ENCODE results near the gene DYNLT3. TPM values are rescaled to one million over a fixed set of nuclear protein-coding genes. Genes with fewer than 3 reads are reported as not detected.

Gene DYNLT3
- total RNA-seq, 3 donors from 2014 or later = 19.6 to 27.8 (median 20.3) TPM

GRCh38 chrX:37860721-37861120, 13.3 kb upstream of the DYNLT3 start:
- Histone ChIP-seq H3K4me1 (ENCODE audit: low read depth) (no peaks in the 10 kb centered on the region), H3K4me3 (no peak overlapping the region), H3K9me3 (no peaks in the 10 kb centered on the region), H3K36me3 (ENCODE audit: low read depth) (no peaks in the 10 kb centered on the region)
- no peak for TF ChIP-seq CTCF (IDR thresholded peaks at IDR 0.05)
- ATAC-seq (no peak), DNase-seq (no peak)
- intact Hi-C loops (cut with DNase I, micrococcal nuclease) = no loop called here

- intact Hi-C loops (cut with DNase I, micrococcal nuclease) = no loop called here
- no peak for ATAC-seq
- TF ChIP-seq CTCF (IDR thresholded peaks at IDR 0.05) = no peak
Observed at GRCh38 chrX:37854748-37855147, 7.4 kb upstream of the DYNLT3 start.

DNA sequence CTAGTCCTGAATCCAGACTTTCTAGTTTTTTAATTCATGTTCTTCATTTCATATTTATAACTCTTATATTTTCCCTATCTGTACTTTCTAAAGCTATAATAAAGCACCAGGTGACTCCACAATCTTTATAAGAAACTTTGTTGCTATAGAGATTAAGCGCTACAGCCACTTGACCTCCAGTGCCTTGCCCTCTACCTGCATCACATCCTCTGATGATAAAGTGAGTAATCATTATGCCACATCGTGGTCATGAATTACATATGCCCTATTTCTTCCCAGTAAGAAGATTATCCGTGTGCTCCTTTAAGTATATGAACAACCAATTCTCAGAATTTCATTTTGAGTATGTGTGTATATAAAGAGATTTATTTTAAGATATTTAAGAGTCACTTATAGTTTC, 6.8 kb upstream of the DYNLT3 start:
- Histone ChIP-seq H3K9me3 (no peaks in the 10 kb centered on the region), H3K36me3 (ENCODE audit: low read depth) (no peaks in the 10 kb centered on the region), H3K4me3 (no peak overlapping the region), H3K4me1 (ENCODE audit: low read depth) (no peaks in the 10 kb centered on the region)
- intact Hi-C loops (cut with DNase I, micrococcal nuclease) = no loop called here
- ATAC-seq = no peak
- no peak for DNase-seq
- no peak for TF ChIP-seq CTCF (IDR thresholded peaks at IDR 0.05)

More at GRCh38 chrX:37854748-37855147, 7.4 kb upstream of the DYNLT3 start:
- Histone ChIP-seq H3K9me3 (no peaks in the 10 kb centered on the region), H3K36me3 (ENCODE audit: low read depth) (no peaks in the 10 kb centered on the region), H3K4me3 (no peak overlapping the region), H3K4me1 (ENCODE audit: low read depth) (no peaks in the 10 kb centered on the region)
- no peak for DNase-seq

GRCh38 chrX:37847733-37848197, 394 bp upstream of the DYNLT3 start:
- no peak for DNase-seq
- Histone ChIP-seq H3K9me3 (no peaks in the 10 kb centered on the region), H3K4me1 (ENCODE audit: low read depth) (no peaks in the 10 kb centered on the region), H3K4me3 (no peak overlapping the region), H3K36me3 (ENCODE audit: low read depth) (no peaks in the 10 kb centered on the region)
- intact Hi-C loops (cut with DNase I, micrococcal nuclease) = no loop called here
- no peak for ATAC-seq
- no peak for TF ChIP-seq CTCF (IDR thresholded peaks at IDR 0.05)

DNA sequence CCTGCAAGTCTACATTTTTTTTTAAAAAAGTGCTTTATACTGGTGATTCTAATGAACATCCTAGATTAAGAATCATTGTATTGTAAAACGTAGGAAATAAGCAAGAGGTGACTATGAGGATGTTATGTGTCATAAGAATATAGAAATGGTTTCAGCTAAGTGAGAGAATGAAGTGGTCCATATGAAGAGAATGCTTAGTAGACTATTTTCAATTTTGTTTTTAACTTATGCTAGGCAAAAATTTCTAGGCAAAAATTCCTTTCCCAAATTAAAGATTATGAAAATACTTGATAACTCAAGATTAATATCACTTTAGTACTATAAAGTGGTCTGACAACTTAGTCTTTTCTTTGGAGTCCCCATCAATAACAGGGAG, 825 bp downstream of the DYNLT3 start:
- no peak for ATAC-seq
- TF ChIP-seq CTCF (IDR thresholded peaks at IDR 0.05) = no peak

GRCh38 chrX:37846141-37846540, 1.2 kb downstream of the DYNLT3 start:
- no peaks in the 10 kb centered on the region for H3K36me3 ChIP-seq (ENCODE audit: low read depth)
- no peak for TF ChIP-seq CTCF (IDR thresholded peaks at IDR 0.05)
- intact Hi-C loops (cut with DNase I, micrococcal nuclease) = no loop called here

More for the DNA sequence above, 825 bp downstream of the DYNLT3 start:
- H3K4me1 ChIP-seq (ENCODE audit: low read depth) = no peaks in the 10 kb centered on the region
- no peak overlapping the region for H3K4me3 ChIP-seq
- H3K9me3 ChIP-seq = no peaks in the 10 kb centered on the region
- DNase-seq = no peak
- H3K36me3 ChIP-seq (ENCODE audit: low read depth) = no peaks in the 10 kb centered on the region
- intact Hi-C loops (cut with DNase I, micrococcal nuclease) = no loop called here

More at GRCh38 chrX:37846141-37846540, 1.2 kb downstream of the DYNLT3 start:
- H3K9me3 ChIP-seq = no peaks in the 10 kb centered on the region
- H3K4me1 ChIP-seq (ENCODE audit: low read depth) = no peaks in the 10 kb centered on the region
- ATAC-seq (no peak), DNase-seq (no peak)
- no peak overlapping the region for H3K4me3 ChIP-seq
